ENCODE results near the gene TGM1.
"Not testable (repeated sequence)": the region's sequence is repeated elsewhere in the genome, so short reads cannot be mapped to it uniquely, and the experiment has no call there.

TGM1 gene

DNA sequence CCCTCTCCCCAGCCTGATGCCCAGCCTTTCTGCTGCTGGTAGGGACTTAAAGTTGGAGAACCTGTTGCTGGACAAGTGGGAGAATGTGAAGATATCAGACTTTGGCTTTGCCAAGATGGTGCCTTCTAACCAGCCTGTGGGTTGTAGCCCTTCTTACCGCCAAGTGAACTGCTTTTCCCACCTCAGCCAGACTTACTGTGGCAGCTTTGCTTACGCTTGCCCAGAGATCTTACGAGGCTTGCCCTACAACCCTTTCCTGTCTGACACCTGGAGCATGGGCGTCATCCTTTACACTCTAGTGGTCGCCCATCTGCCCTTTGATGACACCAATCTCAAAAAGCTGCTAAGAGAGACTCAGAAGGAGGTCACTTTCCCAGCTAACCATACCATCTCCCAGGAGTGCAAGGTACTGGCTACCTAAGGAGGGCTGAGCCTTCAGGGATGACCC lies 55.8 kb downstream of the TGM1 start:
- no peaks in the 10 kb centered on the region for H3K4me1 Mint-ChIP-seq
- TF ChIP-seq, protein P1, sequence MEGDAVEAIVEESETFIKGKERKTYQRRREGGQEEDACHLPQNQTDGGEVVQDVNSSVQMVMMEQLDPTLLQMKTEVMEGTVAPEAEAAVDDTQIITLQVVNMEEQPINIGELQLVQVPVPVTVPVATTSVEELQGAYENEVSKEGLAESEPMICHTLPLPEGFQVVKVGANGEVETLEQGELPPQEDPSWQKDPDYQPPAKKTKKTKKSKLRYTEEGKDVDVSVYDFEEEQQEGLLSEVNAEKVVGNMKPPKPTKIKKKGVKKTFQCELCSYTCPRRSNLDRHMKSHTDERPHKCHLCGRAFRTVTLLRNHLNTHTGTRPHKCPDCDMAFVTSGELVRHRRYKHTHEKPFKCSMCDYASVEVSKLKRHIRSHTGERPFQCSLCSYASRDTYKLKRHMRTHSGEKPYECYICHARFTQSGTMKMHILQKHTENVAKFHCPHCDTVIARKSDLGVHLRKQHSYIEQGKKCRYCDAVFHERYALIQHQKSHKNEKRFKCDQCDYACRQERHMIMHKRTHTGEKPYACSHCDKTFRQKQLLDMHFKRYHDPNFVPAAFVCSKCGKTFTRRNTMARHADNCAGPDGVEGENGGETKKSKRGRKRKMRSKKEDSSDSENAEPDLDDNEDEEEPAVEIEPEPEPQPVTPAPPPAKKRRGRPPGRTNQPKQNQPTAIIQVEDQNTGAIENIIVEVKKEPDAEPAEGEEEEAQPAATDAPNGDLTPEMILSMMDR (IDR thresholded peaks at IDR 0.05) = no peak
- no peaks in the 10 kb centered on the region for H3K27me3 Mint-ChIP-seq (ENCODE audit: low read depth, poor library complexity)
- no peak for DNase-seq
- H3K36me3 Mint-ChIP-seq (ENCODE audit: low read depth) = peaks cover 79% of the 10 kb centered on the region
- H3K27ac Mint-ChIP-seq = no peak overlapping the region
- H3K4me3 Mint-ChIP-seq = no peak overlapping the region
- H3K9me3 Mint-ChIP-seq = peaks cover 12% of the 10 kb centered on the region

DNA sequence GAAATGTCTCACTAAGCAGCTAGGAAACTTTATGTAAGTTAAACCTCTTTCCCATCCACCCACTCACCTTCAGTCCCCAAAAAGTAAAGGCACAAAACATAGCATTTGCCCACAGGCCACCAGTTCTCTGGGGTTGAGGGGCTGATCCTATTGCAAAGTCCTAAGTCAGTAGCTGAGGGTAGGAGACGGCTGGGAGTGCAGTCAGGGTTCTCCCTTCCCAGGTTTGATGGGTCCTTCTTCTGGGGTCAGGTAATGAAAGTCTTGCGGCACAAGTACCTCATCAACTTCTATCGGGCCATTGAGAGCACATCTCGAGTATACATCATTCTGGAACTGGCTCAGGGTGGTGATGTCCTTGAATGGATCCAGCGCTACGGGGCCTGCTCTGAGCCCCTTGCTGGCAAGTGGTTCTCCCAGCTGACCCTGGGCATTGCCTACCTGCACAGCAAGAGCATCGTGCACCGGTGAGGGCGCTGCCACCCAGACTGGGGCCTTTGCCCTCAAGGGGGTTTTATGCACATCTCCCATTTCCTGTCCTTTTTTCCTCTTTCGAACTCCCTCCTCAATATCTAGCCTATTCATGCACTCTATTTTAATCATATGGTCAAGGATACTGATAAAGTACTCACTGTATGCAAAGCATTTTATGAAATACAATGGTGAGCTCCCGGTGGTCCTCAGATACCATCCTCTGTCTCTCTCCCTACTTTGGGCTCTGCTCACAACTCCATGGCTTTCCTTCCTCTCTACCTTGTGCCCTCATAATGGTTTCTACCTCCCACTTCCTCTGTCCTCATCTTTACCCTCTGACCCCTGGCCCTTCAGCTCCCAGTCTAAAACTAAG lies 56.5 kb downstream of the TGM1 start:
- DNase-seq = no peak
- TF ChIP-seq, protein P1 (IDR thresholded peaks at IDR 0.05) = no peak
- Mint-ChIP-seq H3K27ac (no peak overlapping the region), H3K4me1 (no peaks in the 10 kb centered on the region), H3K36me3 (ENCODE audit: low read depth) (peaks cover 82% of the 10 kb centered on the region), H3K4me3 (no peak overlapping the region), H3K9me3 (peaks cover 18% of the 10 kb centered on the region), H3K27me3 (ENCODE audit: low read depth, poor library complexity) (no peaks in the 10 kb centered on the region)

DNA sequence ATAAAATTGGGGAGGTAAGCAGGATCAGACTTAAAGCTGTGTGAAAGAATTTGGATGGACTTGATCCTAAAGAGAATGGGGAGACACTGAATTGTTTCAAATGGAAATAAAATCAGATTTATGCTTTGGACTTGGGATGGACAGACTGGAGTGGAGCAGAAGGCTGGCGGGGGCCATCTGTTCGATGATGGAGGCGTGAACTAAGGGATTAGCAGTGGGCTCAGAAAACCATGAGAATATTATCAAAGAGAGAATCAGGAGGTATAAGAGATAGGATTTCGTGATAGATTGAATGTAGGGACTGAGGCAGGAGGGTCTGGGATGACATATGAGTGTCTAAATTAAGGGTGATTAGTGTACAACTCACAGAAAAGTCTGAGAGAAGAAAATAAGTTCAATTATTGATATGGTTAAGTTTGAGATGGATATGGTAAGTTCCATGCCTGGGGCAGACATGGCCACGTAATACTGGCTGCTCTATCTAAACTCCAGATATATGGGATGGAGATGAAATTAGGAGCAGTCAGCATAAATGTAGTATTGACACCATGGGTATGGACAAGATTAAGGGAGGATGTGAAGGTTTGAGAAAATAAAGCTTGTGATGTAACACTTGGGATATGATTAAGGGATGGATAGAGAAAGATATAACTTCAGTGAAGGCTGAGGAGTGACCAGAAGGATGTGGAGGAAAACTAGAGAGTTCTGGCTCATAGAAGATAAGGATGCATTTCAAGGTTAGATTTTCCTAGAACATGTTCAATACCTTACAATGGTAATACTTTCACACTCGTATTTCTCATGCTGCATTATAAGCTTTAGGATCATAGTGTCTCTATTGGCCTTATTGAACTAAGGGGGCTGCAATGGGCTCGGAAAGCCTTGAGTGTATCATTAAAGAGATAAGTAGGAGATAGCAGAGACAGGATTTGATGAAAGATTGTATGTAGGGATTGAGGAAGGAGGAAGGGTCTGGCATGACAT lies 58.5 kb downstream of the TGM1 start:
- Mint-ChIP-seq H3K36me3 (ENCODE audit: low read depth) (peaks cover 86% of the 10 kb centered on the region), H3K9me3 (peaks cover 31% of the 10 kb centered on the region), H3K27ac (no peak overlapping the region), H3K27me3 (ENCODE audit: low read depth, poor library complexity) (no peaks in the 10 kb centered on the region), H3K4me1 (no peaks in the 10 kb centered on the region), H3K4me3 (no peak overlapping the region)
- TF ChIP-seq, protein P1 (IDR thresholded peaks at IDR 0.05) = no peak
- no peak for DNase-seq

DNA sequence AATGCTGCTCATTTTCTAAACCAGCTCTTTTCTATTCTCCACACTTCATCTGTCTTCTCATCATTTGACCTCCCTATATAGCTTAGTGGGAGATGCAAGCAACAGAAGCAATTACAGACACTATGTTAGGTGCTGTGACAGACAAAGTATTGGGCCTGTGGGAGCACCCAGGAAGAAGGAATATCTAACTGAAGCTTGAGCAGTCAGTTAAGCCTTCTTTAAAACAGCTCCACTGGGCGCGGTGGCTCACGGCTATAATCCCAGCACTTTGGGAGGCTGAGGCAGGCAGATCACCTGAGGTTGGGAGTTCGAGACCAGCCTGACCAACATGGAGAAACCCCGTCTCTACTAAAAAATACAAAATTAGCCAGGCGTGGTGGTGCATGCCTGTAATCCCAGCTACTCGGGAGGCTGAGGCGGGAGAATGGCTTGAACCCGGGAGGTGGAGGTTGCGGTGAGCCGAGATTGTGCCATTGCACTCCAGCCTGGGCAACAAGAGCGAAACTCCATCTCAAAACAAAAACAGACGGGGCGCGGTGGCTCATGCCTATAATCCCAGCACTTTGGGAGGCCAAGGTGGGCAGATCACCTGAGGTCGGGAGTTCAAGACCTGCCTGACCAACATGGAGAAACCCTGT lies 59.6 kb downstream of the TGM1 start:
- not testable (repeated sequence) for H3K27ac Mint-ChIP-seq; H3K4me1 Mint-ChIP-seq; H3K4me3 Mint-ChIP-seq; DNase-seq; H3K27me3 Mint-ChIP-seq (ENCODE audit: low read depth, poor library complexity)
- peaks cover 93% of the 10 kb centered on the region for H3K36me3 Mint-ChIP-seq (ENCODE audit: low read depth)
- H3K9me3 Mint-ChIP-seq = peaks cover 31% of the 10 kb centered on the region

DNA sequence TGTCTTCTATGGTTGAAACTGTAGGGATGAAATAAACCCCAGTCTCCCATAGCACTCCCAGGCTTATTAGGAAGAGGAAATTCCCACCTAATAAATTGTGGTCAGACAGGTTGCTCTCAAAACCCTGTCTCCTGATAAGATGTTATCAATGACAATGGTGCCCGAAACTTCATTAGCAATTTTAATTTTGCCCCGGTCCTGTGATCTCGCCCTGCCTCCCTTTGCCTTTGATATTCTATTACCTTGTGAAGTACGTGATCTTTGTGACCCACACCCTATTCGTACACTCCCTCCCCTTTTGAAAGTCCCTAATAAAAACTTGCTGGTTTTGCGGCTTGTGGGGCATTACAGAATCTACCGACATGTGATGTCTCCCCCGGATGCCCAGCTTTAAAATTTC lies 60.4 kb downstream of the TGM1 start:
- H3K4me1 Mint-ChIP-seq; H3K4me3 Mint-ChIP-seq; H3K27me3 Mint-ChIP-seq (ENCODE audit: low read depth, poor library complexity); DNase-seq; H3K27ac Mint-ChIP-seq: not testable (repeated sequence)
- Mint-ChIP-seq H3K9me3 (peaks cover 31% of the 10 kb centered on the region), H3K36me3 (ENCODE audit: low read depth) (peaks cover 89% of the 10 kb centered on the region)

Measured in nephron progenitor cell (in vitro differentiated cells).